C4-2B (cell line): Measurements from ENCODE around the gene MVB12B.

Source experiments
- H3K27ac ChIP-seq: fragments of 450-650 bp; 2 replicates; pipeline ENCODE4 v1.5.1; 2017
- ZFX ChIP-seq: fragments of 450-650 bp; IDR thresholded peaks from 2 replicates; pipeline ENCODE4 v1.6.1; 2017
- TF ChIP-seq, protein P1 (sequence below): fragments of 450-650 bp; conservative IDR thresholded peaks from 2 replicates; pipeline ENCODE4 v1.5.1; 2017; ENCODE audit warnings: mild to moderate bottlenecking

Gene MVB12B

DNA sequence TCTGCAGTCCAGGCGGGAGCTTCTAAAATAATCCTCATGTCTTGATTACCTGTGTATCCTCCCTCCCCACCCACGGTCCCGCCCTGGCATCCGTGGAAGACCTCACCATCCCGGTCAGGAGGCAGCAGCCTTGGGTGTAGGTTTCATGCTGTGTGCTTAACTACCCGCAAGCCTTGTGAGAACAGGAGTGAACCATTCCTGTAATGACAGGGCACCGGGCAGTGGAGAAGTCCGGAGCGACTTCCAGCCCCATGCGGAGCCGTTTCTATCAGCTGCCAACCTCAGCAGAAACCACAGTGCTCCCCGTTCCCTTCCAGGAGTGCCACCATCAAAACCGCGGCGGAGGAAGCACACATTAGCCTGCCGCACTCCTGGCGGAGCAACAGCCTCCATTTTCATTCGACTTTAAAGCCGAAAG lies 163.6 kb downstream of the MVB12B start:
- H3K27ac ChIP-seq: no peak overlapping the region
- TF ChIP-seq, protein P1, sequence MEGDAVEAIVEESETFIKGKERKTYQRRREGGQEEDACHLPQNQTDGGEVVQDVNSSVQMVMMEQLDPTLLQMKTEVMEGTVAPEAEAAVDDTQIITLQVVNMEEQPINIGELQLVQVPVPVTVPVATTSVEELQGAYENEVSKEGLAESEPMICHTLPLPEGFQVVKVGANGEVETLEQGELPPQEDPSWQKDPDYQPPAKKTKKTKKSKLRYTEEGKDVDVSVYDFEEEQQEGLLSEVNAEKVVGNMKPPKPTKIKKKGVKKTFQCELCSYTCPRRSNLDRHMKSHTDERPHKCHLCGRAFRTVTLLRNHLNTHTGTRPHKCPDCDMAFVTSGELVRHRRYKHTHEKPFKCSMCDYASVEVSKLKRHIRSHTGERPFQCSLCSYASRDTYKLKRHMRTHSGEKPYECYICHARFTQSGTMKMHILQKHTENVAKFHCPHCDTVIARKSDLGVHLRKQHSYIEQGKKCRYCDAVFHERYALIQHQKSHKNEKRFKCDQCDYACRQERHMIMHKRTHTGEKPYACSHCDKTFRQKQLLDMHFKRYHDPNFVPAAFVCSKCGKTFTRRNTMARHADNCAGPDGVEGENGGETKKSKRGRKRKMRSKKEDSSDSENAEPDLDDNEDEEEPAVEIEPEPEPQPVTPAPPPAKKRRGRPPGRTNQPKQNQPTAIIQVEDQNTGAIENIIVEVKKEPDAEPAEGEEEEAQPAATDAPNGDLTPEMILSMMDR: no peak
- TF ChIP-seq ZFX: no peak

DNA sequence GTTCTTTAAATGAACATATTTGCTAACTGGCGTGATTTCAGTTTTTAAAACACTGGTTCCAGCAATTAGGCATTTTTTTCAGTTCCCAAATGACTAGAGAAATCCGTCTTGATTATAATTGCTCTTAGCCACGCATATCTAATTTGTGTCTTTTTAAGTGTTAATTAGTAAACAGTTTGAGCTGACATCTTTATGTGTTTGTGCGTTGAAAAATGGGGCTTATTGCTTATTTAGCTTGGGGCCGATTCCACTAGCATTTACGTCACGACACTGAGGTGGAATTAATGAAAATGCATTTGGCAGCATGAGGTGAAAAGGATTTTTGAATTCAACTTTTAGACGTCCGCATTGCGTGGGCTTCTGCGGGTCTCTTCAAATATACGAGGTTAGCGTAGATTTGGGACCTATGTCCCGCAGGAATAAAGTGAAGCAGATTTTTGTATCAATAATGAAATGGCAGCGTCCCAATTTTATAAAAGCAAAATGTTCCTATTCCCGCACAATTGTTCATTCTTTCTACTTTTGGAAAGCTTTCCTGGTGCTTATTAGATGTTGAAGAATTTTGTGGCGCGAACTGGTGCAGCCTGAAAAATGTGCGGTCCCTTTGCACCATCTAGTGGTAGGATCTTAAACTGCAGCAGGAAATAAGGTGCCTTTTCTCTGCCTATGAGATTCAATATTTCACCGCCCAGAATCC lies 164.4 kb downstream of the MVB12B start:
- no peak overlapping the region for H3K27ac ChIP-seq
- TF ChIP-seq, protein P1: peak; percentile 96
- TF ChIP-seq ZFX: no peak

DNA sequence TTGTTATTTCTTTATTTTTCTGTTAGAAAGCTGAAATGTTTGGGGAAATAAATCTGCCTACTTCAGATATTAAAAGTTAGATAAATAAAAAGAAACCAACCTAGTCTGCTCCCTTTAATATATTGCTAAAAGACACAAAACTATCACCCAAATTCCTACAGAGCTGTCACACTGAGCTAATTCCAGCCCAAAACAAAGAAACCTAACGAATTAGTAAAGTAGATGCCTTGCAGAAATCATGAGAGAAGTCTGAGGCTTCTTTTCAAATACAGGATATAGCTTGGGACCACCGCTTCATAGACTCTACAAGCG lies 164.9 kb downstream of the MVB12B start:
- TF ChIP-seq ZFX: no peak
- TF ChIP-seq, protein P1: peak; percentile 75
- no peak overlapping the region for H3K27ac ChIP-seq

DNA sequence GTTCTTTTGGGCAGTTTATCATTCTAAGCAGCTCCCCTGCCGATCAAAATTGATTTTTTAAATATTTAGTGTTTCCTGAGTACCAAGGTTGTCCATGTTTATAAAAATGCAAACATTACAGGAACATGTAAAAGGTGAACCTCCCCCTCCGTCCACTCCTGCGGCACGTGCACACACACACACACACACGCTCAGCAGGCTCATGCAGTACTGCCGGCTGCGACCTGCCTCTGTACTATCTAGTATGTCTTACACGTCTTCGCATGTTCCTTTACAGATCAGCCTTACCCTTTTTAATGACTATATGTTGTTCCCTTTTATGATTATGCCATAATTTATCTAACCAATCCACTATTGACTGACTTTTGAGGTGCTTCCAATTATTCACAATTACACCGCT lies 165.3 kb downstream of the MVB12B start:
- H3K27ac ChIP-seq: no peak overlapping the region
- TF ChIP-seq, protein P1: no peak
- no peak for TF ChIP-seq ZFX

DNA sequence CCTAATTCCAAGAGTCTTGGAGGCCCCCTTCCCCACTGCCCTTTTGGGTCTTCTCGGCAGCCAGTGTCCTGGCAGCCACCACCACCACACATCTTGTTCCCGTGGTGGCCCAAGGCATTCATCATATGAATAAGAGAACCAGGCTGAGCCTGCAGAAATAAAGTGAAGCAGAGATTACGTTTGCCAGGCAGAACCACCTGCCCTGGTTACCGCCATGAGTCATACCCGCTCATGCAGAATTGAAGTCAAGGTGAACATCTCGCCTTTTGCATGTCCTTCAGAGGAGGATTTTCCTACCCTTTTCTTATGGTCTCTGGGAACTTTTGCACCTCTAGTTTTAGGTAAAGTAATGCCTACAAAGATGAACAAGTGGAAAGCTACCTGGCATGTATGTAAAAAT lies 167.6 kb downstream of the MVB12B start:
- TF ChIP-seq, protein P1: no peak
- TF ChIP-seq ZFX: no peak
- H3K27ac ChIP-seq: no peak overlapping the region

DNA sequence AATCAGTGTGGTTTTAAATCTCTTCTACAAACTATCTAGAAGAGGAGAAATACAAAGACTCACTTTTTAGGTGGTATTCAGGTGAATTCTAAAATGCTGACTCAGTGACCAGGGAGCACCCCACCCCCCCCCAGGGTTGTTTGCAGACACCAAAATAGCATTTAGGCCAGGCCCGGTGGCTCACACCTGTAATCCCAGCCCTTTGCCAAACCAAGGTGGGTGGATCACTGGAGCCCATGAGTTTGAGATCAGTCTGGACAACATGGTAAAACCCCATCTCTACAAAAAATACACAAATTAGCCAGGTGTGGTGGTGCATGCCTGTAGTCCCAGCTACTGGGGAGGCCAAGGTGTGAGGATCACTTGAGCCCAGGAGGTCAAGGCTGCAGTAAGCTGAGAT lies 168.1 kb downstream of the MVB12B start:
- TF ChIP-seq ZFX: no peak
- TF ChIP-seq, protein P1: no peak

DNA sequence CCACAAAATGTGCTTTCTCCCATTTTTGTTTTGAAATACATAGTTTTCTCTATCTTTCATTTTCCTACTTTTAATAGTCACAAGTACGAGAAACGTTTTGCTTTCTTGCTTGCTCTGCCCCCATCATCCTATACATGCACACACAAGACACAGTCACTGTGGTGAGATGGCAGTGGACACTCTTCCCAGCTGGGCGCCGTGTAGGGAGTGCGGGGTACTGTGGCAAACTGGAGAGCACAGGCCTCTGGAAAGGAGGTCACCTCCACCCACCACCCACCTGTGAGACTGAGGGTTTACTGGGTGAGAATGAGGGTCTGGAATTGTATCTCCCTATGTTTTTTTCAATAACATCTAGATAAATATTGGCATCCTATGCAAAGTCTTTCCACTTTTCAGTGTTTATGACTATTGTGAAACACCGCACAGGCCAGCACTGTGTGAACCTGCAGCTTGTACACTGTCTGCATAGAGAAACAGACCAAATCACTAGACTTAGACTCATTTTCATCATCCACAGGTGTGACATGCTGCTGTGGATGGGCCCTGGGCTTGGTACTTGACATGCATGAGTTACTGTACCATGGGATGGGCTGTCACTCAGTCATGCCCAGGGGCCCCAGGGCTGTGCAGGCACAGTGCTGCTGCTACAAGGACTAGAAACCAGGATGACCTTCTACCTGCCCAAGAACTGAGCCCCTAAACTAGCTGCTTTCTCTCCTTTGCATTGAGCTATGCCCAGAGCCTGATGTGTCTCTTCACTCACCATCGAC lies 169.0 kb downstream of the MVB12B start:
- H3K27ac ChIP-seq: no peak overlapping the region
- TF ChIP-seq, protein P1: no peak
- no peak for TF ChIP-seq ZFX

More for the DNA sequence above, 168.1 kb downstream of the MVB12B start:
- no peak overlapping the region for H3K27ac ChIP-seq
